ENCODE results near the gene NDUFB2.

Gene NDUFB2

DNA sequence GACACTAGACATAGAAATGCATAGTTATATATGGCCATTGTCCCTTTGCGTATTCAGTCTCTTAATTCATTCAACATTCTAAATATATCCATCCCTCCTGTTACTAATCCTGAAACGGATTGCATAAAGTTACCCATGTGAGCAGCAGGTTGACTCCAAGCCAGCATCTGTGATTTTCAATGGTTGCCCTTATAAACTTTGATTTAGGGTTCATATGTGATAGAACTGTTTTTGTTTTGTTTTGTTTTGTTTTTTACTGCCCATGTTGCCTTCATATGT lies 42.5 kb upstream of the NDUFB2 start:
- CTCF ChIA-PET, result interaction anchor here (0.6 to 4.0 kb wide), 6 partner anchors 34 to 189 kb away, joined by 3 to 31 read pairs (median 4); no protein-coding TSS in a partner anchor
- POLR2A ChIA-PET (ENCODE audit: low non-redundant PET), result no interaction called here
- no peak for DNase-seq (ENCODE audit: low spot score)
- H3K27ac ChIP-seq, result no peak overlapping the region
- TF ChIP-seq, protein P1, sequence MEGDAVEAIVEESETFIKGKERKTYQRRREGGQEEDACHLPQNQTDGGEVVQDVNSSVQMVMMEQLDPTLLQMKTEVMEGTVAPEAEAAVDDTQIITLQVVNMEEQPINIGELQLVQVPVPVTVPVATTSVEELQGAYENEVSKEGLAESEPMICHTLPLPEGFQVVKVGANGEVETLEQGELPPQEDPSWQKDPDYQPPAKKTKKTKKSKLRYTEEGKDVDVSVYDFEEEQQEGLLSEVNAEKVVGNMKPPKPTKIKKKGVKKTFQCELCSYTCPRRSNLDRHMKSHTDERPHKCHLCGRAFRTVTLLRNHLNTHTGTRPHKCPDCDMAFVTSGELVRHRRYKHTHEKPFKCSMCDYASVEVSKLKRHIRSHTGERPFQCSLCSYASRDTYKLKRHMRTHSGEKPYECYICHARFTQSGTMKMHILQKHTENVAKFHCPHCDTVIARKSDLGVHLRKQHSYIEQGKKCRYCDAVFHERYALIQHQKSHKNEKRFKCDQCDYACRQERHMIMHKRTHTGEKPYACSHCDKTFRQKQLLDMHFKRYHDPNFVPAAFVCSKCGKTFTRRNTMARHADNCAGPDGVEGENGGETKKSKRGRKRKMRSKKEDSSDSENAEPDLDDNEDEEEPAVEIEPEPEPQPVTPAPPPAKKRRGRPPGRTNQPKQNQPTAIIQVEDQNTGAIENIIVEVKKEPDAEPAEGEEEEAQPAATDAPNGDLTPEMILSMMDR (conservative IDR thresholded peaks at IDR 0.05; ENCODE audit: low read depth), result no peak

- TF ChIP-seq, protein P1 (conservative IDR thresholded peaks at IDR 0.05; ENCODE audit: low read depth), result no peak
- POLR2A ChIA-PET (ENCODE audit: low non-redundant PET), result no interaction called here
- DNase-seq (ENCODE audit: low spot score), result no peak
- H3K27ac ChIP-seq, result no peak overlapping the region
- CTCF ChIA-PET, result no interaction called here
Measured at GRCh38 chr7:140654661-140655060, 41.8 kb upstream of the NDUFB2 start.

DNA sequence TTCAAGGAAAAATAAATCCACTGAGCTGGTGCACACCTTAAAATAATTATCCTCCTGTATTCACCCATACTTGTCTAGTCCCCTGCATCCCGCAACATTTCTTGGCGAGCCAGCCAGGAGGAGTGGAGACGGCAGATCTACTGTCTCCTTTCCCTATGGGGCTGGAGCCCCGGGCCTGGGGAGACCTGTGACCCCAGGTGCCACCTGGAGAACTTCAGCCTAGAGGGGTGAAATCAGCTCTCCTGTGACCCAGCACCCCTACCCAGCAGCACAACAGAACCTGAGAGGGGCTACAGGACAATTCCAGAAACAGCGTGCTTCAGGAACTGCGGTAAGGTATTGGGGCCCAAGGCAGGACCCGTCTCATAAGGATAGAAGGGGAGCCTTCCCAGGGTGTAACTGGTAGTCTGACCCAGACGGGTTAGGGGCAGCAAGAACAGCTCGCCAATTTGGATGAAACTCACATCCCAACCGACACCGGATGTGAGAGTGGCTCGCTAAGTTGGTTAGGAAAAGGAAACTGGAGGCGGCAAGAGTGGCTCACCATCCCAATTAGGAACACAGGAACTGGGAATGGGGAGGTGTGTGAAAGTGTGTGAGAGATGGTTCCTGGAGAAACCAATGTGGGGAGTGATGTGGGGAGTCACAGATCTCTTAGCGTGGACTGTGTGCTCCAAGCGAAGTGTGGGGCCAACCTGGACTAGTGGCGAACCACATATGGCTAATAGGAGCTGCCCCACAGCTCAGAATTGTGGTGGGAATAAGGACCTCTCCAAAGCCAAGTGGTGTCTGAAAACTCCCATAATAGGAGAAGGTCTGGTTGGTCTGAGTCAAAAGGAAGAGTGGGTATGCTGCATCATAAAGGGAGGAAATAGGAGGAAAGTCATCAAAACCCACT lies 40.7 kb upstream of the NDUFB2 start:
- ChIA-PET CTCF (interaction anchor here (0.6 to 0.8 kb wide), 3 partner anchors 138 to 445 kb away, joined by 3 read pairs; no protein-coding TSS in a partner anchor), POLR2A (ENCODE audit: low non-redundant PET) (no interaction called here)

GRCh38 chr7:140656548-140657515 lies 39.7 kb upstream of the NDUFB2 start:
- CTCF ChIA-PET, result interaction anchor here (0.6 to 0.8 kb wide), 3 partner anchors 139 to 443 kb away, joined by 3 read pairs; no protein-coding TSS in a partner anchor
- H3K27ac ChIP-seq, result peak overlapping the region; percentile 31; the same call in 1 of the 2 replicates
- POLR2A ChIA-PET (ENCODE audit: low non-redundant PET), result no interaction called here
- TF ChIP-seq, protein P1 (conservative IDR thresholded peaks at IDR 0.05; ENCODE audit: low read depth), result no peak
- peak; percentile 59 for DNase-seq (ENCODE audit: low spot score)

More for the DNA sequence above, 40.7 kb upstream of the NDUFB2 start:
- TF ChIP-seq, protein P1 (conservative IDR thresholded peaks at IDR 0.05; ENCODE audit: low read depth), result no peak
- DNase-seq (ENCODE audit: low spot score), result no peak
- H3K27ac ChIP-seq, result no peak overlapping the region

GRCh38 chr7:140657891-140658290 lies 38.6 kb upstream of the NDUFB2 start:
- TF ChIP-seq, protein P1 (conservative IDR thresholded peaks at IDR 0.05; ENCODE audit: low read depth), result no peak
- DNase-seq (ENCODE audit: low spot score), result no peak
- POLR2A ChIA-PET (ENCODE audit: low non-redundant PET), result no interaction called here
- CTCF ChIA-PET, result interaction anchor here (0.7 kb wide), 1 partner anchor 278 kb away, joined by 3 read pairs; no protein-coding TSS in a partner anchor
- no peak overlapping the region for H3K27ac ChIP-seq

DNA sequence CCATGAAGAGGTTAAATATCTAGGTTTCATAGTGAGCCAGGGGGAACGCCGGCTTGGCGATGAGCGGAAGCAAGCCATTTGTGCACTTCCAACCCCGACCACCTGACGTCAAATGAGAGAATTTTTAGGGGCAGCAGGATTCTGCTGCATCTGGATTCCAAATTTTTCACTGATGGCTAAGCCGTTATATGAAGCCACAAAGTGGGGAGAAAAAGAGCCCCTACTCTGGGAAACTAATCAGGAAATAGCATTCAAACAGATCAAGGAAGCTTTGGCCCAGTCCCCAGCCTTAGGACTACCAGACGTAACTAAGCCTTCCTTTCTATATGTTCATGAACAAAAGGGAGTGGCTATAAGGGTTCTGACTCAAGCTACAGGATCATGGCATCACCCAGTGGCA lies 36.7 kb upstream of the NDUFB2 start:
- TF ChIP-seq, protein P1 (conservative IDR thresholded peaks at IDR 0.05; ENCODE audit: low read depth), result no peak
- H3K27ac ChIP-seq, result no peak overlapping the region
- no peak for DNase-seq (ENCODE audit: low spot score)
- POLR2A ChIA-PET (ENCODE audit: low non-redundant PET), result no interaction called here
- CTCF ChIA-PET, result interaction anchor here (0.8 to 1.2 kb wide), 2 partner anchors 142 to 990 kb away, joined by 3 read pairs; no protein-coding TSS in a partner anchor

All from RWPE1 (cell line).